Left lung (tissue), 10 donors: Measurements from ENCODE around the gene MOB3A. TPM values are rescaled to one million over a fixed set of nuclear protein-coding genes. Genes with fewer than 3 reads are reported as not detected.

Experiments used
- ATAC-seq: fragments of 200-7000 bp; cut with Tn5 transposase; one replicate; pipeline ENCODE4 v1.9.1; 2020; ENCODE audit warnings: moderate library complexity
- DNase-seq, 4 donors: peaks; one replicate each; pipeline ENCODE4 v3.0.0-alpha.2; 2013 to 2020
- H3K27ac ChIP-seq, 2 donors: fragments of 200-600 bp; sonication (generic) in 1 of 2; one replicate each; pipeline versions ENCODE4 v1.5.0 to v1.8.0; 2020 to 2021
- H3K27me3 ChIP-seq, 2 donors: fragments of 200-600 bp; sonication (generic) in 1 of 2; one replicate each; pipeline versions ENCODE4 v1.5.0 to v1.8.0; 2020 to 2021
- H3K36me3 ChIP-seq, 2 donors: fragments of 200-600 bp; sonication (generic) in 1 of 2; one replicate each; pipeline versions ENCODE4 v1.5.0 to v1.8.0; 2020 to 2021
- H3K4me1 ChIP-seq, 2 donors: fragments of 200-600 bp; one replicate each; pipeline ENCODE4 v1.8.0; 2021
- H3K4me3 ChIP-seq, 2 donors: fragments of 200-600 bp; sonication (generic) in 1 of 2; one replicate each; pipeline versions ENCODE4 v1.5.0 to v1.8.0; 2020 to 2021; ENCODE audit warnings: mild to moderate bottlenecking in 1 of 2
- H3K9me3 ChIP-seq, 2 donors: fragments of 200-600 bp; sonication (generic) in 1 of 2; one replicate each; pipeline versions ENCODE4 v1.5.0 to v1.8.0; 2020 to 2021
- intact Hi-C, 2 donors: fragments of 100-400 bp; cut with DNase I; formaldehyde crosslinking; loops; one replicate each; pipeline versions ENCODE4 v1.11.2 to v1.14.2; 2022
- polyA plus RNA-seq, 6 donors: library from polyadenylated mRNA; unstranded; fragments of 120-200 nt; gene quantifications; one replicate each; pipeline ENCODE4 v1.2.1, GENCODE V29; 2013; ENCODE audit not compliant: insufficient read length in 6 of 6
- total RNA-seq, 2 donors: library from RNA; stranded (reverse); fragmentation: NEBNext Ultra II Directional; extraction: Animal tissue kit (Norgen Biotek cat#: 25700); gene quantifications; one replicate each; pipeline ENCODE4 v1.2.1, GENCODE V29; 2021
- TF ChIP-seq, protein P1 (sequence below), 2 donors: fragments of 200-600 bp; sonication (generic) in 1 of 2; IDR thresholded peaks; one replicate each; pipeline versions ENCODE4 v1.5.0 to v1.8.0; 2021; ENCODE audit warnings: antibody characterized with exemption in 2 of 2
- donor health status: DM: no; HTN: yes; CAD: no.
- donor health status: DM: no; HTN: no; CAD: no.

Gene MOB3A
- total and polyA plus RNA-seq, 8 donors, result 20.6 to 105 (median 25.4) TPM

- no peak for ATAC-seq
- Histone ChIP-seq H3K4me3 (no peak overlapping the region), H3K27ac (peak overlapping the region; percentile 85 to 86), H3K9me3 (no peaks in the 10 kb centered on the region), H3K36me3 (peaks cover 12 to 95% of the 10 kb centered on the region in 2 donors), H3K4me1 (peaks cover 44 to 86% of the 10 kb centered on the region in 2 donors), H3K27me3 (no peaks in the 10 kb centered on the region)
- peak in 1 of 4 donors; percentile 69 for DNase-seq
- intact Hi-C loops, result no loop called here
- TF ChIP-seq, protein P1, sequence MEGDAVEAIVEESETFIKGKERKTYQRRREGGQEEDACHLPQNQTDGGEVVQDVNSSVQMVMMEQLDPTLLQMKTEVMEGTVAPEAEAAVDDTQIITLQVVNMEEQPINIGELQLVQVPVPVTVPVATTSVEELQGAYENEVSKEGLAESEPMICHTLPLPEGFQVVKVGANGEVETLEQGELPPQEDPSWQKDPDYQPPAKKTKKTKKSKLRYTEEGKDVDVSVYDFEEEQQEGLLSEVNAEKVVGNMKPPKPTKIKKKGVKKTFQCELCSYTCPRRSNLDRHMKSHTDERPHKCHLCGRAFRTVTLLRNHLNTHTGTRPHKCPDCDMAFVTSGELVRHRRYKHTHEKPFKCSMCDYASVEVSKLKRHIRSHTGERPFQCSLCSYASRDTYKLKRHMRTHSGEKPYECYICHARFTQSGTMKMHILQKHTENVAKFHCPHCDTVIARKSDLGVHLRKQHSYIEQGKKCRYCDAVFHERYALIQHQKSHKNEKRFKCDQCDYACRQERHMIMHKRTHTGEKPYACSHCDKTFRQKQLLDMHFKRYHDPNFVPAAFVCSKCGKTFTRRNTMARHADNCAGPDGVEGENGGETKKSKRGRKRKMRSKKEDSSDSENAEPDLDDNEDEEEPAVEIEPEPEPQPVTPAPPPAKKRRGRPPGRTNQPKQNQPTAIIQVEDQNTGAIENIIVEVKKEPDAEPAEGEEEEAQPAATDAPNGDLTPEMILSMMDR (IDR thresholded peaks at IDR 0.05), result no peak
Measured at GRCh38 chr19:2043251-2043641, 52.9 kb downstream of the MOB3A start.

- peak; percentile 25 for ATAC-seq
Measured at GRCh38 chr19:2042485-2043250, 53.5 kb downstream of the MOB3A start.

GRCh38 chr19:2041683-2042484, 54.2 kb downstream of the MOB3A start:
- no peaks in the 10 kb centered on the region for H3K27me3 ChIP-seq
- ATAC-seq (peak; percentile 92), DNase-seq (peak in 3 of 4 donors; percentile 96 to 100 (median 98))
- peaks cover 12 to 93% of the 10 kb centered on the region in 2 donors for H3K36me3 ChIP-seq
- intact Hi-C loops, result no loop called here
- H3K9me3 ChIP-seq, result no peaks in the 10 kb centered on the region
- peaks cover 32 to 72% of the 10 kb centered on the region in 2 donors for H3K4me1 ChIP-seq
- peak overlapping the region; percentile 86 to 89 for H3K27ac ChIP-seq
- TF ChIP-seq, protein P1 (IDR thresholded peaks at IDR 0.05), result no peak
- H3K4me3 ChIP-seq, result peak overlapping the region; percentile 11 to 43

More at GRCh38 chr19:2042485-2043250, 53.5 kb downstream of the MOB3A start:
- Histone ChIP-seq H3K4me3 (peak overlapping the region; percentile 11 to 43), H3K9me3 (no peaks in the 10 kb centered on the region), H3K27me3 (no peaks in the 10 kb centered on the region), H3K4me1 (peaks cover 38 to 80% of the 10 kb centered on the region in 2 donors), H3K27ac (peak overlapping the region; percentile 85 to 86), H3K36me3 (peaks cover 12 to 97% of the 10 kb centered on the region in 2 donors)
- intact Hi-C loops, result no loop called here
- DNase-seq, result peak in 1 of 4 donors; percentile 83
- TF ChIP-seq, protein P1 (IDR thresholded peaks at IDR 0.05), result no peak

DNA sequence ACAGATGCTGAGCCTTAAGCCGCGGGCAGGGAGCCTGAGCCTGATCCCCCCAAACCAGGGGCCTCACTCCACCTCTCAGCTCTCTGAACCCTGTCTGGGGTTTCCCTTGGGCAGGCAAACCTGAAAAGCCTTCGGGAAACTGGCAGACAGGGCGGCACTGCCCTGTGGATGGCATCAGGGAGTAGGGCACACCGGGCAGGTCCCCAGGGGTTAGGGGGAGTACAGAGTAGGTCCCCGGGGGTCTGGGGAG, 54.8 kb downstream of the MOB3A start:
- Histone ChIP-seq H3K27me3 (no peaks in the 10 kb centered on the region), H3K4me1 (peaks cover 27 to 67% of the 10 kb centered on the region in 2 donors), H3K27ac (peak overlapping the region; percentile 86 to 89), H3K9me3 (no peaks in the 10 kb centered on the region), H3K4me3 (peak overlapping the region in 1 of 2 donors; percentile 43), H3K36me3 (peaks cover 12 to 88% of the 10 kb centered on the region in 2 donors)
- intact Hi-C loops, result no loop called here
- DNase-seq (no peak), ATAC-seq (no peak)
- TF ChIP-seq, protein P1 (IDR thresholded peaks at IDR 0.05), result no peak
